ENCODE measurements around the gene SYTL2.

SYTL2 gene

DNA sequence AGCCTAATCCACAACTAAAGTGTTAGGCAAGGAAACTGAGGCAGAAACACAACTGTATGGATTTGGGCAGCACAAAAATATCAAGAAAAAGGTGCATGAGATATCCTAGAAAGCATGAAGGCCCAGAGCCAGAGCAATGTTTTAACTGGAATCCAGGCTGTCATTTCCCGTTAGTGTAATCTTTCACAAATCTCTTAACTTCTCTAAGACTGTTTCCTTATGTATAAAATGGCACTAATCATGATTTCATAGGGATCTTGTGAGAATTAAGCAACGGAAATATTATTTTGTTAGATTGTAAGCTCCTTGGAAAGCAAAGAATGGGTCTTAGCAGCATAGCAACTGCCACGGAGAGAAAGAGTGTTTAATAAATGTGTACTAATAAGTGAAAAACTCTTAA lies 14.7 kb upstream of the SYTL2 start:
- DNase-seq = no peak

DNA sequence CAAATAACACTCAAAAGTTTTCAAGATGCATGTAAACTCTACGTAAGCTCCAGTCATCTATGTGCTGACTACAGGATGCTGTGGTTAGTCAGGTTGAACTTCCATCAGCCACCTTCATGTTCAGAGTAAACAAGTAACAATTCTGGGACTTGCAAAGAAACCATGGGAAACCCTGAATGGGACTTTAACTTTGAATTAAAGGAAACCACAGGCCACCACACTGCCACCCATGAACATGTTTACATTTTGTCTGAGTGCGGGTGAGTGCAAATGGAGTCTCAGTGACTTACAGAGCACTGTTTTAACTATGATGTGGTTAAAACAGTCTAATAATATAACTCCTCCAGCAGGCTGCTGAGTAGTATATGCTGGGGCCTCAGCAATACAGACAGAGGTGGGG lies 12.9 kb upstream of the SYTL2 start:
- DNase-seq = no peak

- DNase-seq = no peak
Observed at GRCh38 chr11:85822814-85823213, 11.9 kb upstream of the SYTL2 start.

DNA sequence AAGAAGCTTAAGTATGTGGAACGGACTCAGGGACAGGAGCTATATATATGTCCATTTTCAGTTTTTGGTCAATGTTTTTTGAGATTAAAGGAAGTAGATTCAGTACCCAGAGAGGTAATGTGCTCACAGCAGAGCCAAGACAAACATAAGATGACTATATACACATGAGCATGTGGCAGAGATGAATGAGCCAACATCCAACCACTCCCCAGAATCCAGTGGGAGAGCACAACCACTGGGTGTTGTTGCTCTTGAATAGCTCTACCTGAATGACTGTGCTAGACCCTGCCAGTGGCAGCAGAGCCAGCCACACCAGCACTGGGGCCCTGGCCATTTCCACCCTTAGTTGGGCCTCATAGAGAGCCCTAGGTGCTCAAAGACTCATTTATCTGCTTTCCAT lies 10.7 kb upstream of the SYTL2 start:
- no peak for DNase-seq

DNA sequence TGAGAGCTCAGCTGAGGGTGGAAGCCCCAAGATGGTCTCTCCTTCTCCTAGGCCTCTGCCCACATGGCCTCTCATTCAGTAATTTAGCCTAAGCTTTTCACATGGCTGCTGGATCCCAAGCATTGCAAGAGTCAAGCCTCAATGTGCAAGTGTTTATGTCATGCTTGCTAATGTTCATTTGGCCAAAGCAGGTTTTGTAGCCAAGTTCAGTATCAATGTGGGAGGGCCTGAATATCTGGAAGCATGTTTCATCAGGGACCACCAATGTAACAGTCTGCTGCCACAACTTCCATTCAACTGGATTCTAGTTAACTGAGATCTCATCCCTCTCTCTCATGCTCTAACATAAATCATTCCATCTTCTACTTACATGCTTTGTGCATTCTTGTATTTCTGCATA lies 8.5 kb upstream of the SYTL2 start:
- DNase-seq = no peak

DNA sequence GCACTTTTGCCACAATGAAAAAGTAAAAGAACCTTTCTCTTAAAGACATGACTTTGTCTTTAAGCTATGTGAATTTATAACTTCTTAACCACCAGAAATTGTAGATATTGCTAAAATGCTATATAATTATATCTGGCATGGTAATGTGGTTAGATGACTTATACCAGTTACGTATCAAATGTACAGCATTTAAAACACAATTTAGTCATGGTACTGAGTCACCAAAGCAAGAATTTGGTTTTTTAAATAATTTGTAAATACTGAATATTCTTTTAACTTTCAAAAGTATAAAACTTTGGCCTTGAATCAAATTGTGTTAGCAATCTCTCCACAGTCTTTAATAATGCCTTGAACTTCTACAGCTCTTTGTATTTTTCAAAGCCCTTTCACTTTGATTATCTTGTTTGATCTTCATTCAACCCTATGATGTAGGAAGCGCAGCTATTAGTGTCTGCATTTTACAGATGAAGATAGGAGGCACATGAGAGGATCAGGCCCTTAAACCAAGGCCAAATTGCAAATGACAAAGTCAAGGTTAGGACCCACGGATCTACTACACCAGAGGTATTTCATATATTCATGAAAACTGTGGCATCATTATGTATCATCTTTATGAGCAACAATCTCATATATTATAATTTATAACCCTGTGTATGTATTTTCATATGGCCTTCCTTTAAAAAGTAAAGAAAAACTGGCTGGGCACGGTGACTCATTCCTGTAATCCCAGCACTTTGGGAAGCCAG lies 4.4 kb upstream of the SYTL2 start:
- no peak for DNase-seq

- no peak for DNase-seq
Observed at GRCh38 chr11:85813721-85814120, 2.8 kb upstream of the SYTL2 start.

DNA sequence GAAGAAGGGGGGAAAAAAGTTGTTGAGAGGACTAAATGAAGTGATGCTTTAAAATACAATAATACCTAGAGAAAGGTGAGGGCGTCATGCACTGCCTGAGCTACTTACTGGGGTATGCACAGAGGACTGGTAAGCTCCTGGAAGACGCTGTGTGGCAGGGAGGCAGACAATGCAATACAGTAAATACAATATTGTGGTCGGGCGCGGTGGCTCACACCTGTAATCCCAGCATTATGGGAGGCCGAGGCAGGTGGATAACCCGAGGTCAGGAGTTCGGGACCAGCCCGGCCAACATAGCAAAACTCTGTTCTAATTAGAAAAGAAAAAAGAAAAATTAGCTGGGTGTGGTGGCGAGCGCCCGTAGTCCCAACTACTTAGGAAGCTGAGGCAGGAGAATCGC lies 683 bp upstream of the SYTL2 start:
- DNase-seq = no peak

DNA sequence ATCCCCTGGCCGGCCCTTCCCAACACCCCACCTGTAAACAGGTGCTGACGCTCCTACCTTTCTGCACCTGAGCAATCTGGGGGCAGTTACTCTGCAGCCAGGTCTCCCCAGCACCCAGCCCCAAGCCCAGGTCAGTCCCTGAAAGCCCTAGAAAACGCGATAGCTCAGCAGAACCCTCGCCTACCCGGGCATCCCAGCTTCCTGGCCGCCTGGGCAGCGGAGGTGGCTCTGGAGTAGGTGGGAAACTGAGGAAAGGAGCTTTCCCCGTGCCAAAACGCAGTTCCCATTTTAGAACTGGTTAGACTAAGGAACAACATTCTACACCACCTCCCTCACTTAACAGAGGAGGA lies 445 bp downstream of the SYTL2 start:
- no peak for DNase-seq

DNA sequence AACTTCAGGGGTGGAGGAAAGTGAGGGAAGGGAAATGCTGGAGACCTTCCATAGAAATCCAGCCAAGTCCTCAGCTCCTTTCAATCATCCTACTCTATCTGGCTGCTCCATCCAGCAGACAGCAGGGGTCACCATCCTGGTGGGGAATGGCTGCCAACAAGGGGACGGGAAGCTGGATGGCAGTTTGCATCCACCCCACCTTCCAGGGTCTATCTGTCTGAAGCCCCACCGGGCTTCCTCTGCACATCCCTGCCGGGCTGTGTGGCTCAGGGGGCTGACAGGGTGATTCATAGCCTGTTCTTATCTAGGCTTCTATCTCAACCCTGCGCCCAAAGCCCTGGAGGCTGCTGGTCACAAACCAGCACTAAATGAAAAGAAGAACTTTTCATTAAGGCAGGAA lies 1.1 kb downstream of the SYTL2 start:
- no peak for DNase-seq

GRCh38 chr11:85809191-85809590 lies 1.8 kb downstream of the SYTL2 start:
- DNase-seq = no peak

GRCh38 chr11:85806876-85807275 lies 4.1 kb downstream of the SYTL2 start:
- no peak for DNase-seq

GRCh38 chr11:85806016-85806415 lies 4.9 kb downstream of the SYTL2 start:
- DNase-seq = no peak

DNA sequence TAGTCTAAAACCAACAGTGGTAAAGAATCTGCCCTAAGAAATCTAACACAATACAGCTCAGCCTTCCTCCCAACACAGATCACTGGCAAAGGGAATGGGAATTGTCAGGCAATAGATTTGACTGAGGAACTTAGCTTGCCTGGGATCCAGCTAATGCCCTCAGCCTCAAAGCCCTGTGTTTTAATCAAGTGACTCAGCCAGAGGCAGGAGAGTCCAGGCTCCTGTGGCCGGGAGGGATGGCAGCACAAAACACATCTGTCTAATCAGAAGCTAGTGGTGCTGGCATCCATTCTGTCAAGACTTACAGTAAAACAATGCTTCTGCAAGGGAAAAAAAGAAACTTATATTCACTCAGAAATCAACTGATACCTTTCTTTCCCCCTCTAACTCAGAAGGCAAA lies 5.6 kb downstream of the SYTL2 start:
- DNase-seq = no peak

- no peak for DNase-seq
Observed at GRCh38 chr11:85803920-85804319, 7.0 kb downstream of the SYTL2 start.

GRCh38 chr11:85803303-85803702 lies 7.6 kb downstream of the SYTL2 start:
- DNase-seq = no peak

DNA sequence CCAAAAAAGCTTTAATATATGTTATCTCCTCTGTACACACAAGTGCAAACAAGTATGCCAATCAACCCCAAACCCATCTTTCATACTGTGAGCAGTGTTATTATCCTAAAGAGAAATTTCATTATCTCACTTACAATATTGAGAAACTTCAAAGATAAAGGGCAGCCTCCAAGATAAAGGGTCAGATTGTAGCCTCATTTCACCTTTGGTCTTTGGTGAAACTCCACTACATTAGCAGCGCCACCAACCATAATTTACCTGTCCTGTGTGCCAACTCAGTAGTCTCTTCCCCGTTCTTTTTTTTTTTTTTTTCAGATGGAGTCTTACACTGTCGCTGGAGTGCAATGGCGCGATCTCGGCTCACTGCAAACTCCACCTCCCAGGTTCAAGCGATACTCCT lies 9.4 kb downstream of the SYTL2 start:
- DNase-seq = no peak

- DNase-seq = no peak
Observed at GRCh38 chr11:85800595-85801342, 10.2 kb downstream of the SYTL2 start.

DNA sequence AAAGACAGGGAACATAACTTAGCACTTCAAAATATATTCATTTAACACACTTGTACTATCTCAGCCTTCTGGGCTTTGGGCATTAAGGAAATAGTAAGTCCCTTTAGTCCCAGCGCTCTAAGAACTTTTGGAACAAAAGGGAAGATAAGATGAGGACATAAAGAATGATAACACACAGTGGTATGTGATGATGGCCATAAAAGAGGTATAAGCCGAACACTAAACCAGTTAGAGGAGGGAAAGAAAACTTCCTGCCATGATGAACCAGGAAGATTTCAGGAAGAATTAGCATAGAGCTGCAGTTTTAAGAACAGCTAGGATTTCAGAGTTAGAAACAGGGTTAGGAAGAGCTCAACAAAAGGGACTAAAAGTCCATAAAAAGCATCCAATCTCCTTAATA lies 11.8 kb downstream of the SYTL2 start:
- no peak for DNase-seq

DNA sequence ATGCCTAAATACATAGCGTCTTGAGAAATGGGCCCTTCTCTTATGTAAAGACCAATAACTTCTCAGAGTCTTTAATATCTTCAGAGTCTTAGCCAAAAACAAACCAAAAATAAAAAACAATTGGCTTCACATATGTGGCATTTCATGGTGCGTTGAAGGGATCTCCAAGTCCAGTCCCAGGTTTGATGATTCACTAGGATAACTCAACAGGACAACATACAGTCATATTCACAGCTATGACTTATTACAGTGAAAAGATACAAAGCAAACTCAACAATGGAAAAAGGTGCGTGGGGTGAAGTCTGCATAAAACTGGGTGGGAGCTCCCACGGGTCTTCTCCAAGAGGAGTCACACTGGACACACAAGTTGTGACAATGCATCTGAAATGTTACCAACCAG lies 12.6 kb downstream of the SYTL2 start:
- no peak for DNase-seq

DNA sequence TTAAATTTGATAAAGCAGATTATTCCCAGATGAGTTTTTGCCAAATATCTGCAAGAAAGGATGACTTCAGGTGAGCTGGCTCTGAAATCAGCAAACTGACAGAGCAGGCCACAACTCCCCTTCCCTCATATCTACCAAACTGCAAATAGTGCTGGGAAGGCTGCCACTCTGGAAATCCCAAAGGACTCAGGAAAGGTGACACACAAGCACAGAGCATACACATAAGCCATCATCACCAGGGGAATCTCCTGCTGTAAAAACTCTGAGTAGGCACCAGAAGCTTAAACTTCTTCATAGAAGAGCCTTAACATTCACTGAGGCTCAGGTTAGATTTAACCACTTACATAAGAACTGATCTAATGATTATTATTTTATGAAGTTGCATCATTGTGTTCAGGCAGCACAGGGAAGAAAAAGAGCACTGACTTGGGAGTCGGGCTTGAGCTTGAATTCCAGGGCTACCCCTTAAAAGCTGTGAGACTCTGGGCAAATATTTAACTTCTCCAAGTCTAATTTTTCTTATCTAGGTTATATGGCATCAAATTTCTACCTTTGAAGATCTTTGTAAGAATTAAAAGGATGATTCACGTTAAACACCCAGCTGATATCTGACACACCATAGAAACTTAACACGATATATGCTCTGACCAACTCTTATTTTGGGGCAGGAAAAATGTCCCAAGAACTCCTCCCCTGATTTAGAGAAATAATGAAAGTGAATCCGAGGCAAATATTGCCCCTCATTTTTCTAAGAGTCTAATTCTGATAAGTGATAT lies 15.0 kb downstream of the SYTL2 start:
- DNase-seq = no peak

DNA sequence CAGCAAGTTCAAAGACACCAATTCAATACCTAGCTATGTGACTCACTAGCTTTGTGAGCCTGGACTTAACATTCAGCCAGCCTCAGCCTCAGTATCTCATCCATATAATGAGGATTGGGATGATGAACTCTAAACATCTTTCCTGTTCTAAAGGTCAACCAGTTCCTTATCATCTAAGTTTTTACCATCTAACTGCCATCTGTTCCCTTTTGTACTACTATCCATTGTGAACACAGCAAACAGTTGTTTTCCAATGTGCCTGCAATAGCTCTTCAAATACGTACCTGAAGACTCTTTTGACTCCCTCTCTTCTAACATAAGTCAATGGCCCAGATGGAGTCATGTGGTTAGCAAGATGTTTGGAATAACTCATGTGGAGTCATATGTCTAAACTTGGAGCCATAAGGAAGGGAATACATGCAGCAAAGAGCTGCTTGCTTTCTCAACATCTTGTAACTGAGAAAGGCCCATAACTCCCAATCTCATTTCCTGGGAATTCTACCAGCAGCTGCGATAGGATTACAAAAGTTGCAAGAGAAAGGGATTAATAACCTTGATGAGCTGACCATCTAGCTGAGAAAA lies 19.4 kb downstream of the SYTL2 start:
- DNase-seq = no peak
